ENCODE results near the gene CADM4. TPM values are rescaled to one million over a fixed set of nuclear protein-coding genes. Genes with fewer than 3 reads are reported as not detected.

CADM4 gene
- total and polyA plus RNA-seq, 9 of the 15 experiments (the other 6 are each of a cell fraction or from before 2014, with no cell fraction given): 0.03 to 4.6 (median 1.3) TPM

DNA sequence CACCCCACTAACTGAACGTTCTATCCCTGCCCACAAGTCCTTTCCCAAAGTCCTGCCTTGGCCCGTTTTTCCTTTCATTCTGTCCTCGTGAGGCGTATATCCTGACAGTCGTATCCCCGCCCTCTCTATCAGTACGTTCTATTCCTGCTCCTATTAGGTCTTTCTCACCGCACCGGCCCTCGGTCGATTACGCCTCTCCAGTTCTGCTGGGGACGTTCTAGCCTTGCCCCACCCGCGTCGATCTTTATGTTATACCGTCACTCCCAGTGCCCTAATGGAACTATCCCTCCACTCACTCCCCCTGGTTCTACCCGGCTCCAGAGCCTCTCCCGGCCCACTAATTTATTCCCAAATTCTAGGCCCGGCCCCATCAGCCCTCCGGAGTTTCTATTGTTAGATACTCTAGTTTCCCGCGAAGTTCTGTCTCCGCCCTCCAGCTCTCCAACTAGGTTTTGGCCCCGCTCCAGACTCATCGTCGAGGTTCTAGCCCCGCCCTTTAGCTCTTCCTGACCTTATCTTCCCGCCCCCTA is 28.3 kb upstream of the CADM4 start (continued):
- TF ChIP-seq MTA3 (IDR thresholded peaks at IDR 0.05; ENCODE audit: borderline replicate concordance) (0 out of 2 replicates have a peak, but pooled peaks have one; percentile 20), E2F3 (CRISPR knock-in tag; IDR thresholded peaks at IDR 0.05) (peak; percentile 55; the same call in 1 of the 2 replicates), TAF1 (IDR thresholded peaks at IDR 0.05; ENCODE audit: control insufficient read depth, extremely low read depth, insufficient read depth, low read length, severe bottlenecking) (peak; percentile 41), TCFL5 (CRISPR knock-in tag; conservative IDR thresholded peaks at IDR 0.05) (no peak), OTX1 (CRISPR knock-in tag; IDR thresholded peaks at IDR 0.05) (peak; percentile 25; the same call in 1 of the 2 replicates), CREBBP (IDR thresholded peaks at IDR 0.05; ENCODE audit: low read depth, low read length) (no peak), TEAD4 (IDR thresholded peaks at IDR 0.05; ENCODE audit: low read length) (no peak), TEAD4 (CRISPR knock-in tag; IDR thresholded peaks at IDR 0.05; ENCODE audit: borderline replicate concordance) (no peak), CTBP1 (IDR thresholded peaks at IDR 0.05; ENCODE audit: borderline replicate concordance) (0 out of 2 replicates have a peak, but pooled peaks have one; percentile 23)
- TF ChIP-seq, protein P1, sequence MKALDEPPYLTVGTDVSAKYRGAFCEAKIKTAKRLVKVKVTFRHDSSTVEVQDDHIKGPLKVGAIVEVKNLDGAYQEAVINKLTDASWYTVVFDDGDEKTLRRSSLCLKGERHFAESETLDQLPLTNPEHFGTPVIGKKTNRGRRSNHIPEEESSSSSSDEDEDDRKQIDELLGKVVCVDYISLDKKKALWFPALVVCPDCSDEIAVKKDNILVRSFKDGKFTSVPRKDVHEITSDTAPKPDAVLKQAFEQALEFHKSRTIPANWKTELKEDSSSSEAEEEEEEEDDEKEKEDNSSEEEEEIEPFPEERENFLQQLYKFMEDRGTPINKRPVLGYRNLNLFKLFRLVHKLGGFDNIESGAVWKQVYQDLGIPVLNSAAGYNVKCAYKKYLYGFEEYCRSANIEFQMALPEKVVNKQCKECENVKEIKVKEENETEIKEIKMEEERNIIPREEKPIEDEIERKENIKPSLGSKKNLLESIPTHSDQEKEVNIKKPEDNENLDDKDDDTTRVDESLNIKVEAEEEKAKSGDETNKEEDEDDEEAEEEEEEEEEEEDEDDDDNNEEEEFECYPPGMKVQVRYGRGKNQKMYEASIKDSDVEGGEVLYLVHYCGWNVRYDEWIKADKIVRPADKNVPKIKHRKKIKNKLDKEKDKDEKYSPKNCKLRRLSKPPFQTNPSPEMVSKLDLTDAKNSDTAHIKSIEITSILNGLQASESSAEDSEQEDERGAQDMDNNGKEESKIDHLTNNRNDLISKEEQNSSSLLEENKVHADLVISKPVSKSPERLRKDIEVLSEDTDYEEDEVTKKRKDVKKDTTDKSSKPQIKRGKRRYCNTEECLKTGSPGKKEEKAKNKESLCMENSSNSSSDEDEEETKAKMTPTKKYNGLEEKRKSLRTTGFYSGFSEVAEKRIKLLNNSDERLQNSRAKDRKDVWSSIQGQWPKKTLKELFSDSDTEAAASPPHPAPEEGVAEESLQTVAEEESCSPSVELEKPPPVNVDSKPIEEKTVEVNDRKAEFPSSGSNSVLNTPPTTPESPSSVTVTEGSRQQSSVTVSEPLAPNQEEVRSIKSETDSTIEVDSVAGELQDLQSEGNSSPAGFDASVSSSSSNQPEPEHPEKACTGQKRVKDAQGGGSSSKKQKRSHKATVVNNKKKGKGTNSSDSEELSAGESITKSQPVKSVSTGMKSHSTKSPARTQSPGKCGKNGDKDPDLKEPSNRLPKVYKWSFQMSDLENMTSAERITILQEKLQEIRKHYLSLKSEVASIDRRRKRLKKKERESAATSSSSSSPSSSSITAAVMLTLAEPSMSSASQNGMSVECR (CRISPR knock-in tag; IDR thresholded peaks at IDR 0.05): 0 out of 2 replicates have a peak, but pooled peaks have one; percentile 16
- TF ChIP-seq, protein P2, sequence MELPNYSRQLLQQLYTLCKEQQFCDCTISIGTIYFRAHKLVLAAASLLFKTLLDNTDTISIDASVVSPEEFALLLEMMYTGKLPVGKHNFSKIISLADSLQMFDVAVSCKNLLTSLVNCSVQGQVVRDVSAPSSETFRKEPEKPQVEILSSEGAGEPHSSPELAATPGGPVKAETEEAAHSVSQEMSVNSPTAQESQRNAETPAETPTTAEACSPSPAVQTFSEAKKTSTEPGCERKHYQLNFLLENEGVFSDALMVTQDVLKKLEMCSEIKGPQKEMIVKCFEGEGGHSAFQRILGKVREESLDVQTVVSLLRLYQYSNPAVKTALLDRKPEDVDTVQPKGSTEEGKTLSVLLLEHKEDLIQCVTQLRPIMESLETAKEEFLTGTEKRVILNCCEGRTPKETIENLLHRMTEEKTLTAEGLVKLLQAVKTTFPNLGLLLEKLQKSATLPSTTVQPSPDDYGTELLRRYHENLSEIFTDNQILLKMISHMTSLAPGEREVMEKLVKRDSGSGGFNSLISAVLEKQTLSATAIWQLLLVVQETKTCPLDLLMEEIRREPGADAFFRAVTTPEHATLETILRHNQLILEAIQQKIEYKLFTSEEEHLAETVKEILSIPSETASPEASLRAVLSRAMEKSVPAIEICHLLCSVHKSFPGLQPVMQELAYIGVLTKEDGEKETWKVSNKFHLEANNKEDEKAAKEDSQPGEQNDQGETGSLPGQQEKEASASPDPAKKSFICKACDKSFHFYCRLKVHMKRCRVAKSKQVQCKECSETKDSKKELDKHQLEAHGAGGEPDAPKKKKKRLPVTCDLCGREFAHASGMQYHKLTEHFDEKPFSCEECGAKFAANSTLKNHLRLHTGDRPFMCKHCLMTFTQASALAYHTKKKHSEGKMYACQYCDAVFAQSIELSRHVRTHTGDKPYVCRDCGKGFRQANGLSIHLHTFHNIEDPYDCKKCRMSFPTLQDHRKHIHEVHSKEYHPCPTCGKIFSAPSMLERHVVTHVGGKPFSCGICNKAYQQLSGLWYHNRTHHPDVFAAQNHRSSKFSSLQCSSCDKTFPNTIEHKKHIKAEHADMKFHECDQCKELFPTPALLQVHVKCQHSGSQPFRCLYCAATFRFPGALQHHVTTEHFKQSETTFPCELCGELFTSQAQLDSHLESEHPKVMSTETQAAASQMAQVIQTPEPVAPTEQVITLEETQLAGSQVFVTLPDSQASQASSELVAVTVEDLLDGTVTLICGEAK (IDR thresholded peaks at IDR 0.05): peak; percentile 56; the same call in 1 of the 2 replicates
- TF ChIP-seq, protein P2 (CRISPR knock-in tag; IDR thresholded peaks at IDR 0.05): no peak
- TF ChIP-seq, protein P3, sequence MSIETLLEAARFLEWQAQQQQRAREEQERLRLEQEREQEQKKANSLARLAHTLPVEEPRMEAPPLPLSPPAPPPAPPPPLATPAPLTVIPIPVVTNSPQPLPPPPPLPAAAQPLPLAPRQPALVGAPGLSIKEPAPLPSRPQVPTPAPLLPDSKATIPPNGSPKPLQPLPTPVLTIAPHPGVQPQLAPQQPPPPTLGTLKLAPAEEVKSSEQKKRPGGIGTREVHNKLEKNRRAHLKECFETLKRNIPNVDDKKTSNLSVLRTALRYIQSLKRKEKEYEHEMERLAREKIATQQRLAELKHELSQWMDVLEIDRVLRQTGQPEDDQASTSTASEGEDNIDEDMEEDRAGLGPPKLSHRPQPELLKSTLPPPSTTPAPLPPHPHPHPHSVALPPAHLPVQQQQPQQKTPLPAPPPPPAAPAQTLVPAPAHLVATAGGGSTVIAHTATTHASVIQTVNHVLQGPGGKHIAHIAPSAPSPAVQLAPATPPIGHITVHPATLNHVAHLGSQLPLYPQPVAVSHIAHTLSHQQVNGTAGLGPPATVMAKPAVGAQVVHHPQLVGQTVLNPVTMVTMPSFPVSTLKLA (conservative IDR thresholded peaks at IDR 0.05): peak in 1 of 2 experiments; percentile 32; a peak in 1 of 4 replicates
